ENCODE results near the gene ABLIM1. TPM values are rescaled to one million over a fixed set of nuclear protein-coding genes. Genes with fewer than 3 reads are reported as not detected.

Gene ABLIM1
- total and polyA plus RNA-seq, 2 of the 13 experiments (the other 11 are each of a cell fraction or from before 2014, with no cell fraction given): 59.4 to 92.7 TPM

DNA sequence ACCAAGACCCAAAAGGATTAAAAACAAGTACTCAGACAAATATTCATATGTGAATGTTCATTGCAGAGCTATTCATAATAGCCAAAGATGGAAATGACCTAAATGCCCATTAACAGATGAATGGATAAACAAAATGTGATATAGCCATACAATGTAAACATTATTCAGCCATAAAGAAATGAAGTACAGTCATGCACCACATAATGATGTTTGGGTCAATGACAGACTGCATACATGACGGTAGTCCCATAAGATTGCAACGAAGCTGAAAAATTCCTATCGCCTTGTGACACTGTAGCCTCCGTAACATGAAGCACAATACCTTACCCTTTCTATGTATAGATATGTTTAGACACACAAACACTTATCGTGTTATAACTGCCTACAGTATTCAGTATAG is 97.9 kb downstream of the ABLIM1 start:
- POLR2A ChIA-PET: no interaction called here
- Histone ChIP-seq H3K4me3 (replicated peaks in 1 of 3; ENCODE audit: insufficient read depth in 1 of 3, low read depth in 2 of 3, low read length in 3 of 3) (no peak overlapping the region), H3K79me2 (ENCODE audit: insufficient read depth, low read length) (no peaks in the 10 kb centered on the region), H3K27ac (ENCODE audit: extremely low read length, insufficient read depth, low read length) (no peak overlapping the region), H3K9me3 (ENCODE audit: low read length) (peaks cover 10% of the 10 kb centered on the region), H3K4me2 (ENCODE audit: low read depth, low read length) (no peak overlapping the region), H3K27me3 (ENCODE audit: control insufficient read depth in 1 of 2, insufficient read depth in 2 of 2, low read length in 2 of 2) (no peaks in the 10 kb centered on the region), H3K9ac (ENCODE audit: insufficient read depth, low read depth, low read length) (no peak overlapping the region), H2AFZ (ENCODE audit: low read length) (no peak overlapping the region), H4K20me1 (ENCODE audit: insufficient read depth, low read length) (no peaks in the 10 kb centered on the region), H3K36me3 (replicated peaks in 1 of 2; ENCODE audit: control insufficient read depth in 1 of 2, insufficient read depth in 2 of 2, low read length in 2 of 2) (no peaks in the 10 kb centered on the region), H3K4me1 (ENCODE audit: insufficient read depth, low read length) (peaks cover 25% of the 10 kb centered on the region)
- no peak for FAIRE-seq
- in situ Hi-C loops (cut with HindIII; ENCODE audit: extremely low pct_ligation_motif_present, low pct_unique_long_range_greater_than_20kb) (no loop called here), intact Hi-C loops (cut with micrococcal nuclease; ENCODE audit: unreplicated experiment) (no loop called here)
- 59% methylated on average over 5 of the region's 5 CpGs for WGBS (ENCODE audit: low lambda C conversion rate)
- BruUV-seq (replicated peaks): no TSS peak
- no peak for ATAC-seq
- no peak for TF ChIP-seq NONO (IDR thresholded peaks at IDR 0.05)
- no peak for TF ChIP-seq NONO (CRISPR knock-in tag; conservative IDR thresholded peaks at IDR 0.05)
- no peak for TF ChIP-seq ZNF580 (CRISPR knock-in tag; IDR thresholded peaks at IDR 0.05; ENCODE audit: borderline replicate concordance, low read depth)
- TF ChIP-seq ZNF3 (CRISPR knock-in tag; IDR thresholded peaks at IDR 0.05): no peak
- TF ChIP-seq, protein P1, sequence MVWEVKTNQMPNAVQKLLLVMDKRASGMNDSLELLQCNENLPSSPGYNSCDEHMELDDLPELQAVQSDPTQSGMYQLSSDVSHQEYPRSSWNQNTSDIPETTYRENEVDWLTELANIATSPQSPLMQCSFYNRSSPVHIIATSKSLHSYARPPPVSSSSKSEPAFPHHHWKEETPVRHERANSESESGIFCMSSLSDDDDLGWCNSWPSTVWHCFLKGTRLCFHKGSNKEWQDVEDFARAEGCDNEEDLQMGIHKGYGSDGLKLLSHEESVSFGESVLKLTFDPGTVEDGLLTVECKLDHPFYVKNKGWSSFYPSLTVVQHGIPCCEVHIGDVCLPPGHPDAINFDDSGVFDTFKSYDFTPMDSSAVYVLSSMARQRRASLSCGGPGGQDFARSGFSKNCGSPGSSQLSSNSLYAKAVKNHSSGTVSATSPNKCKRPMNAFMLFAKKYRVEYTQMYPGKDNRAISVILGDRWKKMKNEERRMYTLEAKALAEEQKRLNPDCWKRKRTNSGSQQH (CRISPR knock-in tag; IDR thresholded peaks at IDR 0.05; ENCODE audit: low read depth): no peak
- CTCF ChIA-PET (ENCODE audit: low intra/inter-chr PET ratio, low total read pairs): no interaction called here
- DNase-seq (ENCODE audit: low spot score): no peak

- WGBS (ENCODE audit: low lambda C conversion rate): 83% methylated on average over 1 of the region's 1 CpG
- H3K79me2 ChIP-seq (ENCODE audit: insufficient read depth, low read length): no peaks in the 10 kb centered on the region
- BruUV-seq (replicated peaks): no TSS peak
- H3K4me3 ChIP-seq (replicated peaks in 1 of 3; ENCODE audit: insufficient read depth in 1 of 3, low read depth in 2 of 3, low read length in 3 of 3): no peak overlapping the region
- H2AFZ ChIP-seq (ENCODE audit: low read length): no peak overlapping the region
- ChIA-PET POLR2A (no interaction called here), CTCF (ENCODE audit: low intra/inter-chr PET ratio, low total read pairs) (no interaction called here)
- no peak overlapping the region for H3K4me2 ChIP-seq (ENCODE audit: low read depth, low read length)
- intact Hi-C loops (cut with micrococcal nuclease; ENCODE audit: unreplicated experiment): no loop called here
- DNase-seq (ENCODE audit: low spot score) (no peak), FAIRE-seq (no peak), ATAC-seq (no peak)
- no peaks in the 10 kb centered on the region for H4K20me1 ChIP-seq (ENCODE audit: insufficient read depth, low read length)
- no peaks in the 10 kb centered on the region for H3K27me3 ChIP-seq (ENCODE audit: control insufficient read depth in 1 of 2, insufficient read depth in 2 of 2, low read length in 2 of 2)
- in situ Hi-C loops (cut with HindIII; ENCODE audit: extremely low pct_ligation_motif_present, low pct_unique_long_range_greater_than_20kb): no loop called here
- H3K4me1 ChIP-seq (ENCODE audit: insufficient read depth, low read length): peaks cover 28% of the 10 kb centered on the region
- no peaks in the 10 kb centered on the region for H3K36me3 ChIP-seq (replicated peaks in 1 of 2; ENCODE audit: control insufficient read depth in 1 of 2, insufficient read depth in 2 of 2, low read length in 2 of 2)
- peaks cover 10% of the 10 kb centered on the region for H3K9me3 ChIP-seq (ENCODE audit: low read length)
- H3K9ac ChIP-seq (ENCODE audit: insufficient read depth, low read depth, low read length): no peak overlapping the region
- H3K27ac ChIP-seq (ENCODE audit: extremely low read length, insufficient read depth, low read length): no peak overlapping the region
- TF ChIP-seq HDAC1 (CRISPR knock-in tag; IDR thresholded peaks at IDR 0.05) (no peak), MAZ (IDR thresholded peaks at IDR 0.05; ENCODE audit: borderline replicate concordance, low read depth, low read length) (no peak), MAZ (CRISPR knock-in tag; IDR thresholded peaks at IDR 0.05; ENCODE audit: low read depth) (no peak), RBM22 (optimal IDR thresholded peaks at IDR 0.05; ENCODE audit: low read length) (no peak), TCF7L2 (IDR thresholded peaks at IDR 0.05; ENCODE audit: low read depth, low read length) (no peak), KLF13 (CRISPR knock-in tag; IDR thresholded peaks at IDR 0.05) (no peak), POLR2AphosphoS2 (IDR thresholded peaks at IDR 0.05; ENCODE audit: low read depth, low read length) (no peak), LCORL (IDR thresholded peaks at IDR 0.05) (no peak), LCORL (CRISPR knock-in tag; IDR thresholded peaks at IDR 0.05) (no peak), KDM1A (CRISPR knock-in tag; IDR thresholded peaks at IDR 0.05) (no peak), ZZZ3 (CRISPR knock-in tag; IDR thresholded peaks at IDR 0.05; ENCODE audit: borderline replicate concordance) (no peak), ELF3 (CRISPR knock-in tag; IDR thresholded peaks at IDR 0.05) (no peak)
- TF ChIP-seq, protein P2, sequence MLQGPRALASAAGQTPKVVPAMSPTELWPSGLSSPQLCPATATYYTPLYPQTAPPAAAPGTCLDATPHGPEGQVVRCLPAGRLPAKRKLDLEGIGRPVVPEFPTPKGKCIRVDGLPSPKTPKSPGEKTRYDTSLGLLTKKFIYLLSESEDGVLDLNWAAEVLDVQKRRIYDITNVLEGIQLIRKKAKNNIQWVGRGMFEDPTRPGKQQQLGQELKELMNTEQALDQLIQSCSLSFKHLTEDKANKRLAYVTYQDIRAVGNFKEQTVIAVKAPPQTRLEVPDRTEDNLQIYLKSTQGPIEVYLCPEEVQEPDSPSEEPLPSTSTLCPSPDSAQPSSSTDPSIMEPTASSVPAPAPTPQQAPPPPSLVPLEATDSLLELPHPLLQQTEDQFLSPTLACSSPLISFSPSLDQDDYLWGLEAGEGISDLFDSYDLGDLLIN (CRISPR knock-in tag; IDR thresholded peaks at IDR 0.05; ENCODE audit: borderline replicate concordance): no peak
- TF ChIP-seq, protein P3, sequence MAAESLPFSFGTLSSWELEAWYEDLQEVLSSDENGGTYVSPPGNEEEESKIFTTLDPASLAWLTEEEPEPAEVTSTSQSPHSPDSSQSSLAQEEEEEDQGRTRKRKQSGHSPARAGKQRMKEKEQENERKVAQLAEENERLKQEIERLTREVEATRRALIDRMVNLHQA (CRISPR knock-in tag; IDR thresholded peaks at IDR 0.05): no peak
Observed at GRCh38 chr10:114559636-114560035, 98.4 kb downstream of the ABLIM1 start.

All from HepG2 (cell line).